ENCODE measurements around the gene MCC.

The MCC gene

GRCh38 chr5:113085880-113086409 is 402.3 kb downstream of the MCC start:
- no peak for TF ChIP-seq EZH2phosphoT487 (conservative IDR thresholded peaks at IDR 0.05; ENCODE audit: low read length)
- H4K20me1 ChIP-seq (ENCODE audit: low read depth, low read length), result no peaks in the 10 kb centered on the region
- H3F3A ChIP-seq (ENCODE audit: insufficient read depth), result no peaks in the 10 kb centered on the region
- no peaks in the 10 kb centered on the region for H3K9me2 ChIP-seq (replicated peaks; ENCODE audit: insufficient read depth, low read length)
- H3K36me3 ChIP-seq (ENCODE audit: low read length), result no peaks in the 10 kb centered on the region
- no peak overlapping the region for H2AFZ ChIP-seq (ENCODE audit: low read depth, low read length, severe bottlenecking)
- H3K27ac ChIP-seq (ENCODE audit: low read depth, low read length), result no peak overlapping the region
- H3K79me2 ChIP-seq (ENCODE audit: insufficient read depth, low read length), result no peaks in the 10 kb centered on the region
- H3K4me2 ChIP-seq (ENCODE audit: low read depth, low read length, poor library complexity, severe bottlenecking), result no peak overlapping the region
- H3K27me3 ChIP-seq (ENCODE audit: low read length), result no peaks in the 10 kb centered on the region
- H3K9me3 ChIP-seq (ENCODE audit: insufficient read depth, low read length), result no peaks in the 10 kb centered on the region
- H3K4me3 ChIP-seq (ENCODE audit: insufficient read depth, low read length, poor library complexity, severe bottlenecking), result no peak overlapping the region
- no peak overlapping the region for H3K9ac ChIP-seq (ENCODE audit: low read length)

DNA sequence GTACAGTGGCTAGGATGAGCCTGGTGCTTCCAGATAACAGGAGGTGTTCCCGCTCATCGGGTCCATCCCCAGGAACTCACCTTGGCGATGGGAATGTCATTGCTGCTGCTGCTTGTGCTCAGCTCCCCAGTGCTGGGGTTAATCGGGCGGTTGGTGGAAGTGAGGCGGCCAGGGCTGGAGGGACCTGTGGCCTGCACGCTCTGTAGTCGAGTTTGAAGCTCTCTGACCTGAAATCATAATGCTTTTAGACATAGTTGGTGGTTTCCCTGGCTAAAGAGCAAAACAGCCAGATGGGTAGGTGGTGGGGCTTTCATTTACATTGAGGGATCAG is 403.2 kb downstream of the MCC start:
- no peak overlapping the region for H3K9ac ChIP-seq (ENCODE audit: low read length)
- H3K79me2 ChIP-seq (ENCODE audit: insufficient read depth, low read length), result no peaks in the 10 kb centered on the region
- no peaks in the 10 kb centered on the region for H3K9me2 ChIP-seq (replicated peaks; ENCODE audit: insufficient read depth, low read length)
- H3K36me3 ChIP-seq (ENCODE audit: low read length), result no peaks in the 10 kb centered on the region
- no peak overlapping the region for H3K4me3 ChIP-seq (ENCODE audit: insufficient read depth, low read length, poor library complexity, severe bottlenecking)
- H3K9me3 ChIP-seq (ENCODE audit: insufficient read depth, low read length), result no peaks in the 10 kb centered on the region
- no peak for TF ChIP-seq EZH2phosphoT487 (conservative IDR thresholded peaks at IDR 0.05; ENCODE audit: low read length)
- TF ChIP-seq, protein P1, sequence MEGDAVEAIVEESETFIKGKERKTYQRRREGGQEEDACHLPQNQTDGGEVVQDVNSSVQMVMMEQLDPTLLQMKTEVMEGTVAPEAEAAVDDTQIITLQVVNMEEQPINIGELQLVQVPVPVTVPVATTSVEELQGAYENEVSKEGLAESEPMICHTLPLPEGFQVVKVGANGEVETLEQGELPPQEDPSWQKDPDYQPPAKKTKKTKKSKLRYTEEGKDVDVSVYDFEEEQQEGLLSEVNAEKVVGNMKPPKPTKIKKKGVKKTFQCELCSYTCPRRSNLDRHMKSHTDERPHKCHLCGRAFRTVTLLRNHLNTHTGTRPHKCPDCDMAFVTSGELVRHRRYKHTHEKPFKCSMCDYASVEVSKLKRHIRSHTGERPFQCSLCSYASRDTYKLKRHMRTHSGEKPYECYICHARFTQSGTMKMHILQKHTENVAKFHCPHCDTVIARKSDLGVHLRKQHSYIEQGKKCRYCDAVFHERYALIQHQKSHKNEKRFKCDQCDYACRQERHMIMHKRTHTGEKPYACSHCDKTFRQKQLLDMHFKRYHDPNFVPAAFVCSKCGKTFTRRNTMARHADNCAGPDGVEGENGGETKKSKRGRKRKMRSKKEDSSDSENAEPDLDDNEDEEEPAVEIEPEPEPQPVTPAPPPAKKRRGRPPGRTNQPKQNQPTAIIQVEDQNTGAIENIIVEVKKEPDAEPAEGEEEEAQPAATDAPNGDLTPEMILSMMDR (IDR thresholded peaks at IDR 0.05; ENCODE audit: insufficient read depth, low read length, poor library complexity, severe bottlenecking), result no peak
- H3F3A ChIP-seq (ENCODE audit: insufficient read depth), result no peaks in the 10 kb centered on the region
- H3K4me2 ChIP-seq (ENCODE audit: low read depth, low read length, poor library complexity, severe bottlenecking), result no peak overlapping the region
- no peaks in the 10 kb centered on the region for H3K27me3 ChIP-seq (ENCODE audit: low read length)
- no peak overlapping the region for H2AFZ ChIP-seq (ENCODE audit: low read depth, low read length, severe bottlenecking)
- H3K27ac ChIP-seq (ENCODE audit: low read depth, low read length), result no peak overlapping the region
- H4K20me1 ChIP-seq (ENCODE audit: low read depth, low read length), result no peaks in the 10 kb centered on the region

GRCh38 chr5:113084402-113085083 is 403.7 kb downstream of the MCC start:
- Histone ChIP-seq H3F3A (ENCODE audit: insufficient read depth) (no peaks in the 10 kb centered on the region), H4K20me1 (ENCODE audit: low read depth, low read length) (no peaks in the 10 kb centered on the region), H3K9me2 (replicated peaks; ENCODE audit: insufficient read depth, low read length) (no peaks in the 10 kb centered on the region), H3K27ac (ENCODE audit: low read depth, low read length) (no peak overlapping the region), H2AFZ (ENCODE audit: low read depth, low read length, severe bottlenecking) (no peak overlapping the region), H3K79me2 (ENCODE audit: insufficient read depth, low read length) (no peaks in the 10 kb centered on the region), H3K9ac (ENCODE audit: low read length) (no peak overlapping the region), H3K4me2 (ENCODE audit: low read depth, low read length, poor library complexity, severe bottlenecking) (no peak overlapping the region), H3K4me3 (ENCODE audit: insufficient read depth, low read length, poor library complexity, severe bottlenecking) (no peak overlapping the region), H3K27me3 (ENCODE audit: low read length) (no peaks in the 10 kb centered on the region), H3K36me3 (ENCODE audit: low read length) (no peaks in the 10 kb centered on the region), H3K9me3 (ENCODE audit: insufficient read depth, low read length) (no peaks in the 10 kb centered on the region)
- no peak for TF ChIP-seq EZH2phosphoT487 (conservative IDR thresholded peaks at IDR 0.05; ENCODE audit: low read length)
- TF ChIP-seq, protein P1 (IDR thresholded peaks at IDR 0.05; ENCODE audit: insufficient read depth, low read length, poor library complexity, severe bottlenecking), result no peak

DNA sequence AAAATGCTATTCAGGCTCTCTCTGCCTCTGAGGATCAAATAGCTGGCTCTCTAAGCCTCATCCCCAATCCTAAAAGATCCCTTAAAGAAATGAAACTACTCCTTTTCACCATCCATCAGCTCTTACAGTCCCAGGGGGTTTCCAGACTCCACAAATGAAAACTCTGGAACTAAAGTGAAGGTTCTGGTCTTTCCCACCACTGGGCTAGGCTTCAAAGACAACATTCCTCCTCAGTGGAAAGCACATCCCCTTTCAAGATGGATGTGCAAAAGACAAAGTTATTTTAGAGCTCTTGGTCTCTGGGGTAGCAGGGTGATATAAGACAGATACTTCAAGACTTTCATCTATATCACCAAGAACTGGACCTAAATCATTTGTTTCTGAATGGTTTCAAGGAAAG is 404.8 kb downstream of the MCC start:
- Histone ChIP-seq H3K4me2 (ENCODE audit: low read depth, low read length, poor library complexity, severe bottlenecking) (no peak overlapping the region), H3K9me2 (replicated peaks; ENCODE audit: insufficient read depth, low read length) (no peaks in the 10 kb centered on the region), H3K27me3 (ENCODE audit: low read length) (no peaks in the 10 kb centered on the region), H3K36me3 (ENCODE audit: low read length) (no peaks in the 10 kb centered on the region), H2AFZ (ENCODE audit: low read depth, low read length, severe bottlenecking) (no peak overlapping the region), H3F3A (ENCODE audit: insufficient read depth) (no peaks in the 10 kb centered on the region), H3K27ac (ENCODE audit: low read depth, low read length) (no peak overlapping the region), H3K9ac (ENCODE audit: low read length) (no peak overlapping the region), H4K20me1 (ENCODE audit: low read depth, low read length) (no peaks in the 10 kb centered on the region), H3K9me3 (ENCODE audit: insufficient read depth, low read length) (no peaks in the 10 kb centered on the region), H3K79me2 (ENCODE audit: insufficient read depth, low read length) (no peaks in the 10 kb centered on the region), H3K4me3 (ENCODE audit: insufficient read depth, low read length, poor library complexity, severe bottlenecking) (no peak overlapping the region)
- no peak for TF ChIP-seq EZH2phosphoT487 (conservative IDR thresholded peaks at IDR 0.05; ENCODE audit: low read length)
- TF ChIP-seq, protein P1 (IDR thresholded peaks at IDR 0.05; ENCODE audit: insufficient read depth, low read length, poor library complexity, severe bottlenecking), result no peak
